Uterus (tissue), 4 donors: ENCODE results near the gene NOS1AP. TPM values are rescaled to one million over a fixed set of nuclear protein-coding genes. Genes with fewer than 3 reads are reported as not detected.

ENCODE experiments used
- DNase-seq, 2 donors: peaks; one replicate each; pipeline ENCODE4 v3.0.0-alpha.2; 2019 to 2020
- H3K27ac ChIP-seq, 2 donors: fragments of 200-600 bp; sonication (generic); 1 replicate in 1 of 2; 2 replicates in 1 of 2; pipeline ENCODE4 v1.5.1; 2016 to 2018
- H3K27me3 ChIP-seq, 2 donors: fragments of 200-600 bp; sonication (generic); one replicate each; pipeline ENCODE4 v1.5.1; 2018 to 2019; ENCODE audit warnings: control low read depth in 1 of 2
- H3K36me3 ChIP-seq, 2 donors: fragments of 200-600 bp; sonication (generic); one replicate each; pipeline ENCODE4 v1.5.1; 2019; ENCODE audit warnings: control low read depth in 1 of 2
- H3K4me1 ChIP-seq, 2 donors: fragments of 200-600 bp; sonication (generic); one replicate each; pipeline ENCODE4 v1.5.1; 2018 to 2019; ENCODE audit warnings: control low read depth in 1 of 2
- H3K4me3 ChIP-seq, 2 donors: fragments of 200-600 bp; sonication (generic); 1 replicate in 1 of 2; 2 replicates in 1 of 2; pipeline ENCODE4 v1.5.1; 2018 to 2019; ENCODE audit warnings: mild to moderate bottlenecking in 1 of 2
- H3K9me3 ChIP-seq, 2 donors: fragments of 200-600 bp; sonication (generic); one replicate each; pipeline ENCODE4 v1.5.1; 2019; ENCODE audit warnings: control low read depth in 1 of 2
- POLR2A ChIP-seq, 2 donors: fragments of 450-650 bp; IDR thresholded peaks; one replicate each; pipeline ENCODE4 v1.6.1; 2016; ENCODE audit warnings: antibody characterized with exemption in 2 of 2, mild to moderate bottlenecking in 1 of 2, moderate library complexity in 1 of 2
- intact Hi-C: fragments of 100-400 bp; cut with DNase I; formaldehyde crosslinking; loops from one replicate; pipeline ENCODE4 v1.15.1; 2023; ENCODE audit warnings: low total_unique reads
- total RNA-seq, 4 donors: library from RNA; depleted of rRNA in 3 of 4; stranded (reverse); fragments of >200 nt in 3 of 4; gene quantifications; one replicate each; pipeline versions ENCODE4 v1.1.0 to v1.2.4, GENCODE V29; 2014 to 2023
- TF ChIP-seq, protein P1 (sequence below), 4 experiments: fragments of 200-600 bp in 2 of 4; fragments of 450-650 bp in 2 of 4; sonication (generic) in 2 of 4; IDR thresholded peaks; one replicate each; pipeline ENCODE4 v1.5.1; 2016 to 2019; ENCODE audit warnings: antibody characterized with exemption in 4 of 4, mild to moderate bottlenecking in 2 of 4, moderate library complexity in 1 of 4
- donor health status: DM: yes; HTN: yes; CAD: no.

Gene NOS1AP
- total RNA-seq, 4 donors from 2014 or later, result under 0.01 to 5.3 (median 1.9) TPM; not detected in 1

DNA sequence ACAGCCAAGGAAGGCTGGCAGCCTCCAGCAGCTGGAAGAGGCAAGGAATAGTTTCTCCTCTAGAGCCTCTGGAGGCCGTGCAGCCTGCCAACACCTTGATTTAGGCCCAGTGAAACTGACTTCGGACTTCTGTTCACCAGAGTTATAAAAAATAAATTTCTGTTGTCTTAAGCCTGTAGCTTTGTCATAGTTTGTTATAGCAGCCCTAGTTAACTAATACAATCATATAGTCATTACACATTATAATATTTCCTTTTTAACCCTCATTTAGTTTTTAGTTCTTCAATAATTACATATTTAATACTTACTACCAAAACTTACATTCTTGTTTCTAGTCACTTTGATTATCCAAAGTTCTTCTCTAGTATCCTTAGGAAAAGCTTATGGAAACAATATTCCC, 20.3 kb downstream of the NOS1AP start:
- TF ChIP-seq POLR2A (IDR thresholded peaks at IDR 0.05), result no peak
- TF ChIP-seq, protein P1, sequence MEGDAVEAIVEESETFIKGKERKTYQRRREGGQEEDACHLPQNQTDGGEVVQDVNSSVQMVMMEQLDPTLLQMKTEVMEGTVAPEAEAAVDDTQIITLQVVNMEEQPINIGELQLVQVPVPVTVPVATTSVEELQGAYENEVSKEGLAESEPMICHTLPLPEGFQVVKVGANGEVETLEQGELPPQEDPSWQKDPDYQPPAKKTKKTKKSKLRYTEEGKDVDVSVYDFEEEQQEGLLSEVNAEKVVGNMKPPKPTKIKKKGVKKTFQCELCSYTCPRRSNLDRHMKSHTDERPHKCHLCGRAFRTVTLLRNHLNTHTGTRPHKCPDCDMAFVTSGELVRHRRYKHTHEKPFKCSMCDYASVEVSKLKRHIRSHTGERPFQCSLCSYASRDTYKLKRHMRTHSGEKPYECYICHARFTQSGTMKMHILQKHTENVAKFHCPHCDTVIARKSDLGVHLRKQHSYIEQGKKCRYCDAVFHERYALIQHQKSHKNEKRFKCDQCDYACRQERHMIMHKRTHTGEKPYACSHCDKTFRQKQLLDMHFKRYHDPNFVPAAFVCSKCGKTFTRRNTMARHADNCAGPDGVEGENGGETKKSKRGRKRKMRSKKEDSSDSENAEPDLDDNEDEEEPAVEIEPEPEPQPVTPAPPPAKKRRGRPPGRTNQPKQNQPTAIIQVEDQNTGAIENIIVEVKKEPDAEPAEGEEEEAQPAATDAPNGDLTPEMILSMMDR (IDR thresholded peaks at IDR 0.05), result no peak
- H3K4me1 ChIP-seq, result no peaks in the 10 kb centered on the region
- no peak for DNase-seq
- H3K36me3 ChIP-seq, result peaks cover 0 to 3% of the 10 kb centered on the region in 2 donors
- no peak overlapping the region for H3K27ac ChIP-seq
- no peaks in the 10 kb centered on the region for H3K27me3 ChIP-seq
- intact Hi-C loops, result no loop called here
- H3K4me3 ChIP-seq, result no peak overlapping the region
- H3K9me3 ChIP-seq, result no peaks in the 10 kb centered on the region

DNA sequence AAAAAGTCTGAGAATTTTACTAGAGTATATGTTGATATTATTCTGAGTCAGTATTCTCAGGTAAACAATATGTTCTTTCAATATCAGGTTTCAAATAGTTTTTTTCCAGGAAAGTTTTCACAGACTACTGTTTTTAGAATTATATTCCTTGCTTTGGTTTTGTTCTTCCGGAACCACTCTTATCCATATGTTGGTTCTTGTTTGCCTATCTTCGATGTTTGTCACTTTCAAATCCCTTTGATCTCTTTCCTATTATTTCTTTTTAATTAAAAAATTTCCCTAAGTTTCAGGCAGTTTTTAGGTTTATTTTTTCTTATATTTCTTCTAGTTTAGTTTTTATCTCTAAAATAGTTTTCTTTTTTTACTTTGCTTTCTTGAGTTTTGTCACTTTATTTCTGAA, 20.9 kb downstream of the NOS1AP start:
- H3K4me1 ChIP-seq, result no peaks in the 10 kb centered on the region
- H3K36me3 ChIP-seq, result peaks cover 0 to 3% of the 10 kb centered on the region in 2 donors
- no peak overlapping the region for H3K27ac ChIP-seq
- intact Hi-C loops, result no loop called here
- H3K4me3 ChIP-seq, result no peak overlapping the region
- no peaks in the 10 kb centered on the region for H3K27me3 ChIP-seq
- DNase-seq, result no peak
- H3K9me3 ChIP-seq, result no peaks in the 10 kb centered on the region
- TF ChIP-seq POLR2A (IDR thresholded peaks at IDR 0.05), result no peak
- TF ChIP-seq, protein P1 (IDR thresholded peaks at IDR 0.05), result no peak

DNA sequence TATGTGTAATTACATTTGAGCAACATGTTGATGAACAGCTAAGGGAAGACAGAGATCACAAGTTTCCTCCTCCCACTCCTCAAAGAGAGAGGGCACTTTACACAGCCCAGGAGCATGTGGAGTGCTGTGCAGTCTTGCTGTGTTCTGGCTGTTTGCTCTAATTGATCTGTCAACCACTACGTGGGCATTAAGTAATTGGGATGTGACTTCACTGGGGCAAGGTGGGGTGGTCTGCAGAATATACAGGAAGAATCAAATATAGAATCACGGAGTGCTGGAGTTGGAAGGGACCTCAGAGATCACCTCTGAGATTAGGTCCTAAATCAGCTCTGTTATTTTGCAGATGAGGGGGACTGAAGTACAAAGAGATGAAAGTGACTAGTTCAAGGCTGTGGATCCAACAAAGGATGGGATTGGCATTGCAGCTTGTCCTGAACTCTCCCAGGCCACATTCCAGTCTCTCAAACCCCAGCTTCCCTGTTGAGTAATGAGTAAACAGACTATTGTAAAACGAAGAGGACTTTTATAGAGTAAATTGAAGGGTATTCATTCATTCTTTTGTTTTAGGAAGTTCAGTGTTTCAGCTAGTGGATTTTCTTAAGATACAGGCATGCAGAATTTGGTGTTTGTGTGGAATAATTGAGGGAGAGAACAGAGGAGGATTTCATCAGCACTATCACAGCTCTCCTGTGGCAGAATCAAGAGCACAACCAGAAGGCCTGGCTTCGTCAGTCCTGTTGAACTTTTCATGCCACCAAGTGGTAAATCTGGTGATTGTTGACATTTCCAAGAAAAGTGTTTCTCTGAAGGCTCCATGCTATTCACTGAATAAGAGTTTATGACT, 22.4 kb downstream of the NOS1AP start:
- no peaks in the 10 kb centered on the region for H3K9me3 ChIP-seq
- H3K27ac ChIP-seq, result no peak overlapping the region
- DNase-seq, result no peak
- H3K36me3 ChIP-seq, result peaks cover 0 to 3% of the 10 kb centered on the region in 2 donors
- TF ChIP-seq, protein P1 (IDR thresholded peaks at IDR 0.05), result no peak
- TF ChIP-seq POLR2A (IDR thresholded peaks at IDR 0.05), result no peak
- no peaks in the 10 kb centered on the region for H3K4me1 ChIP-seq
- intact Hi-C loops, result no loop called here
- H3K27me3 ChIP-seq, result no peaks in the 10 kb centered on the region
- H3K4me3 ChIP-seq, result no peak overlapping the region

DNA sequence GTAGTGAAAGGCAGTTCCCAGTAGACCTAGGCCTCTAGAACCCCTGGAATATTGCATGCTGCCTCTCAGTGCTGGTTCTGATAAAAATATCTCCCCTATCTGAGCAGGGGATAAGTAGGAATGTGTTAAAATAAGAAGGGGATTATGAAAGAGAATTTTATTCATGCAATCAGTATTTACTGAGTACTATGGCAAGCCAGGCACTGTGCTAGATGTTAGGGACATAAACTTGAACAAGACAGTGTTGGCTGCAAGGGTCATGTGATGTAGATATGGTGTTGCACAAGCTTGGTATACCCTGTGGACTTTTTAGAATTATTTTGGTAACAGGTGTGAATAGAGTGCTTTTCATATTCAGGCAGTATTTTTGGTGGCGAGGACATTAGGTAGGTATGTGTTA, 23.6 kb downstream of the NOS1AP start:
- H3K9me3 ChIP-seq, result no peaks in the 10 kb centered on the region
- H3K4me1 ChIP-seq, result no peaks in the 10 kb centered on the region
- H3K27ac ChIP-seq, result no peak overlapping the region
- H3K27me3 ChIP-seq, result no peaks in the 10 kb centered on the region
- DNase-seq, result no peak
- TF ChIP-seq POLR2A (IDR thresholded peaks at IDR 0.05), result no peak
- TF ChIP-seq, protein P1 (IDR thresholded peaks at IDR 0.05), result no peak
- no peak overlapping the region for H3K4me3 ChIP-seq
- intact Hi-C loops, result no loop called here
- peaks cover 0 to 3% of the 10 kb centered on the region in 2 donors for H3K36me3 ChIP-seq

DNA sequence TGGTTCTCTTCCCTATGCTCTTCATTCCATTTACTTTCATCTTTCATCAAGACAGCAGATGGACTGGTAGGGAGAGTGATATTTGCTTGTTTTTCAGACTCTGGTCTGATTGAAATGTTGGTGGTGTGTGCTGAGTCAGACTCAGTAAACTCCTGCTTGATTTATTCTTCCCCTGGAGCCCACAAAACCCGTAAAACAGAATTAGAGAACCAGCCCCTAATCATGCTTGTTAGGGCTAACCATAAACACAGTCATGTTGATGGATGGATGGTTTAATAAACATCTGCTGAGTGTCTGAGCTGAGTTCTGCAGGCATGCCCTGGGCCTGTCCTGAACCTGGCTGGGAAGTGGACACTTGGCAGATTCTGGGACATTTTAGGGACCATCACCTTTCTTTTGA, 24.8 kb downstream of the NOS1AP start:
- Histone ChIP-seq H3K36me3 (peaks cover 0 to 3% of the 10 kb centered on the region in 2 donors), H3K27ac (no peak overlapping the region), H3K4me3 (no peak overlapping the region), H3K27me3 (no peaks in the 10 kb centered on the region), H3K4me1 (no peaks in the 10 kb centered on the region), H3K9me3 (no peaks in the 10 kb centered on the region)
- DNase-seq, result no peak
- intact Hi-C loops, result no loop called here
- TF ChIP-seq POLR2A (IDR thresholded peaks at IDR 0.05), result no peak
- TF ChIP-seq, protein P1 (IDR thresholded peaks at IDR 0.05), result no peak
